ENCODE results near the gene ZNF80. TPM values are rescaled to one million over a fixed set of nuclear protein-coding genes. Genes with fewer than 3 reads are reported as not detected.

Gene ZNF80
- total and polyA plus RNA-seq, 2 donors (not counting 3 experiments of a cell fraction or from before 2014, with no cell fraction given): not detected

GRCh38 chr3:114227076-114227475 lies 10.3 kb downstream of the ZNF80 start:
- H3K9me1 ChIP-seq (replicated peaks; ENCODE audit: control insufficient read depth, extremely low read depth, insufficient read depth, low read length): no peaks in the 10 kb centered on the region
- H3K36me3 ChIP-seq (ENCODE audit: control insufficient read depth in 2 of 2, extremely low read depth in 1 of 2, insufficient read depth in 2 of 2, low read length in 2 of 2): no peaks in the 10 kb centered on the region
- CTCF ChIA-PET: interaction anchor here (0.7 to 1.4 kb wide), 3 partner anchors 21 to 72 kb away, joined by 3 to 4 read pairs (median 3); no protein-coding TSS in a partner anchor
- no peaks in the 10 kb centered on the region for H4K20me1 ChIP-seq (replicated peaks; ENCODE audit: control insufficient read depth, extremely low read depth, insufficient read depth, low read length)
- no peak overlapping the region for H3K4me2 ChIP-seq (ENCODE audit: insufficient read depth, low read length)
- dilution Hi-C loops (cut with MboI; ENCODE audit: extremely low pct_ligation_motif_present, low sequenced_read_pairs): no loop called here
- H3K9ac ChIP-seq (replicated peaks; ENCODE audit: extremely low read depth, insufficient read depth, low read length): no peak overlapping the region
- no peak overlapping the region for H2AFZ ChIP-seq (ENCODE audit: low read depth, low read length)
- H3K4me1 ChIP-seq (ENCODE audit: control insufficient read depth, extremely low read depth, insufficient read depth, low read length): peaks cover 12% of the 10 kb centered on the region
- H3K4me3 ChIP-seq (replicated peaks in 1 of 3; ENCODE audit: insufficient read depth in 1 of 3, low read depth in 1 of 3, low read length in 3 of 3): no peak overlapping the region
- BruUV-seq (replicated peaks): no TSS peak
- no peaks in the 10 kb centered on the region for H3K79me2 ChIP-seq (ENCODE audit: control insufficient read depth, insufficient read depth, low read length)
- POLR2A ChIA-PET: no interaction called here
- FAIRE-seq: no peak
- H3K27ac ChIP-seq (ENCODE audit: insufficient read depth, low read depth, low read length): no peak overlapping the region
- intact Hi-C loops (cut with micrococcal nuclease): no loop called here
- peaks cover 2% of the 10 kb centered on the region for H3K9me3 ChIP-seq (replicated peaks; ENCODE audit: control insufficient read depth, insufficient read depth, low read length)
- TF ChIP-seq JUN (IDR thresholded peaks at IDR 0.05; ENCODE audit: borderline replicate concordance, insufficient read depth, insufficient read length, low read depth) (no peak), GATA2 (IDR thresholded peaks at IDR 0.05; ENCODE audit: insufficient read depth, insufficient read length, low read depth, low read length) (no peak)
- TF ChIP-seq, protein P1, sequence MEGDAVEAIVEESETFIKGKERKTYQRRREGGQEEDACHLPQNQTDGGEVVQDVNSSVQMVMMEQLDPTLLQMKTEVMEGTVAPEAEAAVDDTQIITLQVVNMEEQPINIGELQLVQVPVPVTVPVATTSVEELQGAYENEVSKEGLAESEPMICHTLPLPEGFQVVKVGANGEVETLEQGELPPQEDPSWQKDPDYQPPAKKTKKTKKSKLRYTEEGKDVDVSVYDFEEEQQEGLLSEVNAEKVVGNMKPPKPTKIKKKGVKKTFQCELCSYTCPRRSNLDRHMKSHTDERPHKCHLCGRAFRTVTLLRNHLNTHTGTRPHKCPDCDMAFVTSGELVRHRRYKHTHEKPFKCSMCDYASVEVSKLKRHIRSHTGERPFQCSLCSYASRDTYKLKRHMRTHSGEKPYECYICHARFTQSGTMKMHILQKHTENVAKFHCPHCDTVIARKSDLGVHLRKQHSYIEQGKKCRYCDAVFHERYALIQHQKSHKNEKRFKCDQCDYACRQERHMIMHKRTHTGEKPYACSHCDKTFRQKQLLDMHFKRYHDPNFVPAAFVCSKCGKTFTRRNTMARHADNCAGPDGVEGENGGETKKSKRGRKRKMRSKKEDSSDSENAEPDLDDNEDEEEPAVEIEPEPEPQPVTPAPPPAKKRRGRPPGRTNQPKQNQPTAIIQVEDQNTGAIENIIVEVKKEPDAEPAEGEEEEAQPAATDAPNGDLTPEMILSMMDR (IDR thresholded peaks at IDR 0.05; ENCODE audit: extremely low read depth in 1 of 2, insufficient read depth in 1 of 2, low read depth in 1 of 2, low read length in 2 of 2): no peak
- no peak for DNase-seq (ENCODE audit: low read depth, low spot score)
- no peaks in the 10 kb centered on the region for H3K27me3 ChIP-seq (ENCODE audit: control insufficient read depth in 2 of 2, insufficient read depth in 2 of 2, low read length in 2 of 2)

- Histone ChIP-seq H3K9me3 (replicated peaks; ENCODE audit: control insufficient read depth, insufficient read depth, low read length) (peaks cover 2% of the 10 kb centered on the region), H3K79me2 (ENCODE audit: control insufficient read depth, insufficient read depth, low read length) (no peaks in the 10 kb centered on the region), H3K36me3 (ENCODE audit: control insufficient read depth in 2 of 2, extremely low read depth in 1 of 2, insufficient read depth in 2 of 2, low read length in 2 of 2) (no peaks in the 10 kb centered on the region), H3K9ac (replicated peaks; ENCODE audit: extremely low read depth, insufficient read depth, low read length) (no peak overlapping the region), H3K4me1 (ENCODE audit: control insufficient read depth, extremely low read depth, insufficient read depth, low read length) (peaks cover 12% of the 10 kb centered on the region), H3K4me3 (replicated peaks in 1 of 3; ENCODE audit: insufficient read depth in 1 of 3, low read depth in 1 of 3, low read length in 3 of 3) (no peak overlapping the region), H3K4me2 (ENCODE audit: insufficient read depth, low read length) (no peak overlapping the region), H4K20me1 (replicated peaks; ENCODE audit: control insufficient read depth, extremely low read depth, insufficient read depth, low read length) (no peaks in the 10 kb centered on the region), H2AFZ (ENCODE audit: low read depth, low read length) (no peak overlapping the region), H3K9me1 (replicated peaks; ENCODE audit: control insufficient read depth, extremely low read depth, insufficient read depth, low read length) (no peaks in the 10 kb centered on the region), H3K27ac (ENCODE audit: insufficient read depth, low read depth, low read length) (no peak overlapping the region), H3K27me3 (ENCODE audit: control insufficient read depth in 2 of 2, insufficient read depth in 2 of 2, low read length in 2 of 2) (no peaks in the 10 kb centered on the region)
- TF ChIP-seq FOS (IDR thresholded peaks at IDR 0.05; ENCODE audit: borderline replicate concordance, insufficient read depth, low read length) (no peak), MYC (IDR thresholded peaks at IDR 0.05; ENCODE audit: low read depth, low read length) (no peak), EZH2 (IDR thresholded peaks at IDR 0.05; ENCODE audit: borderline replicate concordance, low read depth, low read length, severe bottlenecking) (no peak), GATA2 (IDR thresholded peaks at IDR 0.05; ENCODE audit: insufficient read depth, insufficient read length, low read depth, low read length) (no peak), MAX (IDR thresholded peaks at IDR 0.05; ENCODE audit: insufficient read depth, insufficient read length) (no peak), POLR2A (IDR thresholded peaks at IDR 0.05; ENCODE audit: low read depth, low read length) (no peak), JUN (IDR thresholded peaks at IDR 0.05; ENCODE audit: borderline replicate concordance, insufficient read depth, insufficient read length, low read depth) (no peak), POLR2AphosphoS5 (IDR thresholded peaks at IDR 0.05; ENCODE audit: insufficient read depth, low read depth, low read length) (no peak)
- TF ChIP-seq, protein P1 (IDR thresholded peaks at IDR 0.05; ENCODE audit: extremely low read depth in 1 of 2, insufficient read depth in 1 of 2, low read depth in 1 of 2, low read length in 2 of 2): no peak
- intact Hi-C loops (cut with micrococcal nuclease): no loop called here
- no peak for DNase-seq (ENCODE audit: low read depth, low spot score)
- dilution Hi-C loops (cut with MboI; ENCODE audit: extremely low pct_ligation_motif_present, low sequenced_read_pairs): no loop called here
- ChIA-PET POLR2A (no interaction called here), CTCF (no interaction called here)
- BruUV-seq (replicated peaks): no TSS peak
- no peak for FAIRE-seq
Observed at GRCh38 chr3:114226313-114226712, 11.1 kb downstream of the ZNF80 start.

Data from endothelial cell of umbilical vein (primary cell).